Inferior parietal cortex (tissue), 1 donor: ENCODE results near the gene EFEMP1.
"Not testable (repeated sequence)": the region's sequence is repeated elsewhere in the genome, so short reads cannot be mapped to it uniquely, and the experiment has no call there.

Experiments used
- DNase-seq: peaks from one replicate; pipeline ENCODE4 v3.0.0-alpha.2; 2016; ENCODE audit errors: extremely low spot score

The EFEMP1 gene

GRCh38 chr2:55865096-55865835 is 58.3 kb downstream of the EFEMP1 start:
- DNase-seq: no peak

GRCh38 chr2:55864351-55865084 is 59.1 kb downstream of the EFEMP1 start:
- no peak for DNase-seq

- DNase-seq: no peak
Measured at GRCh38 chr2:55862673-55863390, 60.8 kb downstream of the EFEMP1 start.

- no peak for DNase-seq
Measured at GRCh38 chr2:55862246-55862645, 61.3 kb downstream of the EFEMP1 start.

DNA sequence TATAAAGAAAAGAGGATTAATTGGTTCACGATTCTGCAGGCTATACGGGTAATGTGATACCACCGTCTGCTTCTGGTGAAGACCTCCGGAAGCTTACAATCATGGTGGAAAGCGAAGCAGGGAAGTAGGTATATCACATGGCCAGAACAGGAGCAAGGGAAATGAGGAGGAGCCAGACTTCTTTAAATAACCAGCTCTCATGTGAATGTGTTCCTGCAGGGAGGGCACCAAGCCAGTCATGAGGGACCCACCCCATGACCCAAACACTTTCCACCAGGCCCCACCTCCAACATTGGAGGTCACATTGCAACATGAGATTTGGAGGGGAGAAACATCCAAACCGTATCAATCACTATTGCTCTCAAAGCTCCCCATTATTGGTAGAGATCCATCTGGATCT is 61.8 kb downstream of the EFEMP1 start:
- DNase-seq: no peak

DNA sequence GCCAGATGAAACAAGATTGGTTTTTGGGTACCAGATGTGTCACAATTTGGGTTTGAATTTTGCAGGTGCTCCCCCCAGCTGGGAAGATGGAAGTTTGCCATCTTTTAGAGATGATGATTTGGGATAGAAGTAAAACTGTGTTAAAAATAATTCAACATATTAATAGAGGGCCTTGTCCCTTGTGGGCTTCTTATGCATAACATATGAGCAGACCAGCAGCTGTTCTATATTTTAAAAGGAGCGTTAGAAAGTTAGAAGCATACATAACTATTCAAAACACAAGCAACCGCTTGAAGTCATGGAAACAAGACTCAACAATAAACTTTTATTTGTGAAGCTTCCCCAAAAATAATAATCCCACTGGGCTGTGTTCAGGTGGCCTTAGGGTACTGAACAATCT is 62.8 kb downstream of the EFEMP1 start:
- DNase-seq: no peak

- DNase-seq: no peak
Measured at GRCh38 chr2:55859875-55860274, 63.7 kb downstream of the EFEMP1 start.

- no peak for DNase-seq
Measured at GRCh38 chr2:55857766-55858165, 65.8 kb downstream of the EFEMP1 start.

GRCh38 chr2:55856936-55857335 is 66.6 kb downstream of the EFEMP1 start:
- no peak for DNase-seq

GRCh38 chr2:55848096-55848495 is 75.5 kb downstream of the EFEMP1 start:
- DNase-seq: no peak

DNA sequence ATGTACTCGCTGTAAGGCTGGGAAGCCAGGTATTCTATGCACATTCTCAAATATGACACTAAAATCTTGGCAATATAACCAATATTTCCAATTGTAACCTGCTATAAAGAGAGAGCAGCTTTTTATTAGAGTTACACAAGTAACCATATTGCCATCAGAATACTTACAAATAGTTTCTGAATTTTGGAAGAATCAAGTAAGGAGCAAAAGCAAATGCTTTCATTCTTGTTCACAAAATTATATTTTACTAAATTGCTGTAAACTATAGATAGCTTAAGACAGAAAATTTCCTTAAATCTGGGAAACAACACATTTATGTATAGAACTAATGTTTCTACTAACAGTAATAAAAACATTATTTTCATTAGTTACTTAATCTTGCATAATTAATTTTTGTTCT is 77.2 kb downstream of the EFEMP1 start:
- no peak for DNase-seq

GRCh38 chr2:55844986-55845385 is 78.6 kb downstream of the EFEMP1 start:
- DNase-seq: no peak

DNA sequence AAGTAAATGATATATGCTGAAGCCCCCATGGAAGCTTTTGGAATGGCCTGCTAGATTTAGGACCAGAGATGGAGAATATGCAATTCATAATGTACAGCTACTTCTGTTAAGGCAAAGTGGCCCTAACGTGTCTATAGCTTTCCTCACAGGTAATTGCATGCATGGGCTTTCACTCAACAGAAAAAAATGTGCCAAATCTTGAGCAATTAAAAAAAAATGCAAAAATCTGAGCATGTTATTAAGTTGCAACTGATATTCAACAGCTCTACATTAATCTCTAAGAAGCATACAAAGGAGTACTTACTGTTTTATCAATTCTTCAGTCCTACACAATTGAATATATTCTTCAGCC is 79.6 kb downstream of the EFEMP1 start:
- no peak for DNase-seq

DNA sequence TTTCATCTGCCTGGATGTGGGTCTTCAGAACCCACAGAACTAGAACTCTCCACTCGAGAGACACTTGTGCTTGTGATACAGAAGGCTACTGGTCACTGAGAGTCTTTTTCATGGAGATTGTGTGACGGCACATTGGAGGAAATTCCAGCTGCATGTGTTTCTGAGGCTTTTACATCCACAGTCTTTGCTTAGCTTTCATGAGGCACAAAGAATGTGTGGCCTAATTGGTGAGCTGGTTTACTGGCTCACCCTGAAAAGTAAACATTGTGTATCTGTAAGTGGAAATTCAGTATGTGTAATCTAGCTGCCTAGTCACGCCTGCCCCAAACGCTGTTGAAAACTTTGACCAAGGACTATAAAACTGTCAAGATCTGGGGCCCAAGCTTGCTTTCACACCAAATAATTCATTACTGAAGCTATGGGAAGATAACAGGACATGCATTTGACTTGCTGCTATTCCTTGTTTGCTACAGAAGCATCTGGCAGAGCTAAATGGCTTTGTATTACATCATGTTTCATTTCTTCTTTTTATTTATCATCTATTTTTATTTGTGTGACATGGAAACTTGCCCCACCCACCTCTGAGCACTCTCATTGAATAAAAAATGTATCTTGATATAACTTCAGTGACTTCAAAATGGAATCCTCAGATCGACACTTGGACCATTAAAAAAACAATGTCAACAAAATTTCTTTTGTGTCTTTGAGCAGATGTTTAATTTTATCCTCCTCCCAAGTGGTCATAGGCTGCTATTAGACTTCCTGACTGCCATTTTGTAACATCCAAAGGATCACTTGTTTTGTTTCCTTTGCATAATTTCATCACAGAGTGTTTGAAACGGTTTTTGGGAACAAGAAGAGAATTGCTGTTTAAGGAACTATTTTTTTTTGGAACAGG is 80.2 kb downstream of the EFEMP1 start:
- no peak for DNase-seq

DNA sequence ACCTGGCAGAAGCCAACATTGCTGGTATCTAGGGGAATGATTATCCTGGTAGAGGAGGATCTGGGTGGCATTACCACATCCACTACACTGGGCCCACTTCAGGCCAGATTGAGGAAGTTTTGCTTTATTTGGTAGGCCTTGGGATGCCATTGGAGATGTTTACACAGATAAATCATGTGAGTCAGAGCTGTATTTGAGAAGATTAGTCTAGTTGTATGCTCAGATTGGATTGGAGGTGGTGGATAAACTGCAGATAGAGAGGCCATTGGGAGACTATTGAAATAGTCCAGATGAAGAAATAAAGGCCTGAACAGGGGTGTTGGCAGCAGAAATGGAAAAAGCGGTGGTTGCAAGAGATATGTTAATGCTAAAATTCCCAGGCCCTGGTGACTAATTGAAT is 81.5 kb downstream of the EFEMP1 start:
- DNase-seq: no peak

- no peak for DNase-seq
Measured at GRCh38 chr2:55840460-55840859, 83.1 kb downstream of the EFEMP1 start.

GRCh38 chr2:55839182-55839819 is 84.3 kb downstream of the EFEMP1 start:
- DNase-seq: no peak

- no peak for DNase-seq
Measured at GRCh38 chr2:55838653-55839052, 84.9 kb downstream of the EFEMP1 start.

- not testable (repeated sequence) for DNase-seq
Measured at GRCh38 chr2:55838117-55838516, 85.5 kb downstream of the EFEMP1 start.

DNA sequence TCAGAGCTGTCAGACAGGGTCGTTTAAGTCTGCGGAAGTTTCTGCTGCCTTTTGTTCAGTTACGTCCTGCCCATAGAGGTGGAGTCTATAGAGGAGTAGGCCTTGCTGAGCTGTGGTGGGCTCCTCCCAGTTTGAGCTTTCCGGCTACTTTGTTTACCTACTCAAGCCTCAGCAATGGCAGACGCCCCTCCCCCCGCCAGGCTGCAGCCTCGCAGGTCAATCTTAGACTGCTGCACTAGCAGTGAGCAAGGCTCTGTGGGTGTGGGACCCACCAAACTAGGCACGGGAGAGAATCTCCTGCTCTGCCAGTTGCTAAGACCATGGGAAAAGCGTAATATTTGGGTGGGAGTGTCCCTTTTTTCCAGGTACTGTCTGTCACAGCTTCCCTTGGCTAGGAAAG is 86.5 kb downstream of the EFEMP1 start:
- DNase-seq: no peak

- not testable (repeated sequence) for DNase-seq
Measured at GRCh38 chr2:55831671-55832410, 91.7 kb downstream of the EFEMP1 start.
